H9 (cell line): Measurements from ENCODE around the gene COL23A1. TPM values are rescaled to one million over a fixed set of nuclear protein-coding genes. Genes with fewer than 3 reads are reported as not detected.
A peak's percentile ranks its signal among the peaks of the same experiment; 100 is the strongest.

Source experiments
- DNase-seq: peaks from one replicate; pipeline ENCODE4 v3.0.0-alpha.2; 2017
- H2AFZ ChIP-seq: one replicate; pipeline ENCODE4 v1.6.1; 2013; ENCODE audit warnings: mild to moderate bottlenecking, low read length, control low read depth, moderate library complexity
- H2AK5ac ChIP-seq: 2 replicates; pipeline ENCODE4 v1.6.1; 2013; ENCODE audit warnings: low read length, control low read depth, mixed read lengths; ENCODE audit not compliant: insufficient read length
- H2BK120ac ChIP-seq: one replicate; pipeline ENCODE4 v1.6.1; 2013; ENCODE audit warnings: low read depth, mild to moderate bottlenecking, low read length, control low read depth, inconsistent platforms; ENCODE audit not compliant: poor library complexity, severe bottlenecking
- H2BK12ac ChIP-seq: 2 replicates; pipeline ENCODE4 v1.6.1; 2013; ENCODE audit warnings: low read length, control low read depth, mixed read lengths, low read depth; ENCODE audit not compliant: insufficient read length
- H2BK15ac ChIP-seq: 2 replicates; pipeline ENCODE4 v1.6.1; 2013; ENCODE audit warnings: low read depth, low read length, control low read depth
- H2BK20ac ChIP-seq: one replicate; pipeline ENCODE4 v1.6.1; 2013; ENCODE audit warnings: low read depth, mild to moderate bottlenecking, low read length, control low read depth, inconsistent platforms; ENCODE audit not compliant: poor library complexity, severe bottlenecking
- H2BK5ac ChIP-seq: 2 replicates; pipeline ENCODE4 v1.6.1; 2013; ENCODE audit warnings: low read length, control low read depth, mixed read lengths; ENCODE audit not compliant: insufficient read length
- H3K14ac ChIP-seq: 2 replicates; pipeline ENCODE4 v1.6.1; 2013; ENCODE audit warnings: low read length, control low read depth; ENCODE audit not compliant: insufficient read depth
- H3K18ac ChIP-seq: 2 replicates; pipeline ENCODE4 v1.6.1; 2013; ENCODE audit warnings: low read depth, mild to moderate bottlenecking, mixed read lengths, low read length, control low read depth; ENCODE audit not compliant: insufficient read length
- H3K23ac ChIP-seq: 2 replicates; pipeline ENCODE4 v1.6.1; 2013; ENCODE audit warnings: low read length, control low read depth, mixed read lengths, low read depth; ENCODE audit not compliant: insufficient read length
- H3K23me2 ChIP-seq: 2 replicates; pipeline ENCODE4 v1.6.1; 2013; ENCODE audit warnings: low read depth, mild to moderate bottlenecking, mixed read lengths, low read length, control low read depth; ENCODE audit not compliant: insufficient read length, poor library complexity, severe bottlenecking
- H3K27ac ChIP-seq: 2 replicates; pipeline ENCODE4 v1.5.1; 2013; ENCODE audit warnings: low read length, control low read depth, mixed read lengths, low read depth; ENCODE audit not compliant: insufficient read length
- H3K27me3 ChIP-seq: 2 replicates; pipeline ENCODE4 v1.6.1; 2013; ENCODE audit warnings: low read length, control low read depth, inconsistent platforms; ENCODE audit not compliant: insufficient read depth
- H3K4ac ChIP-seq: 2 replicates; pipeline ENCODE4 v1.6.1; 2013; ENCODE audit warnings: low read depth, mild to moderate bottlenecking, control low read depth, inconsistent platforms, low read length, moderate library complexity
- H3K4me1 ChIP-seq: 2 replicates; pipeline ENCODE4 v1.6.1; 2013; ENCODE audit warnings: low read length, control low read depth, inconsistent platforms; ENCODE audit not compliant: insufficient read depth
- H3K4me2 ChIP-seq: 2 replicates; pipeline ENCODE4 v1.6.1; 2013; ENCODE audit warnings: low read length, control low read depth, mixed read lengths; ENCODE audit not compliant: insufficient read length, insufficient read depth
- H3K56ac ChIP-seq: 2 replicates; pipeline ENCODE4 v1.6.1; 2013; ENCODE audit warnings: low read depth, mild to moderate bottlenecking, mixed read lengths, low read length, control low read depth; ENCODE audit not compliant: insufficient read length
- H3K79me1 ChIP-seq: 2 replicates; pipeline ENCODE4 v1.6.1; 2013; ENCODE audit warnings: low read depth, mild to moderate bottlenecking, moderate library complexity, low read length, control low read depth, inconsistent platforms; ENCODE audit not compliant: insufficient read depth, poor library complexity, severe bottlenecking
- H3K79me2 ChIP-seq: 2 replicates; pipeline ENCODE4 v1.6.1; 2013; ENCODE audit warnings: low read length, control low read depth, inconsistent platforms; ENCODE audit not compliant: insufficient read depth
- H3K9ac ChIP-seq: 2 replicates; pipeline ENCODE4 v1.6.1; 2013; ENCODE audit warnings: low read length, control low read depth, mixed read lengths; ENCODE audit not compliant: insufficient read length; ENCODE audit errors: extremely low read depth
- H3K9me3 ChIP-seq: one replicate; pipeline ENCODE4 v1.6.1; 2013; ENCODE audit warnings: low read depth, low read length, inconsistent platforms; ENCODE audit not compliant: control insufficient read depth
- H3T11ph ChIP-seq: one replicate; pipeline ENCODE4 v1.6.1; 2013; ENCODE audit warnings: mild to moderate bottlenecking, low read length, control low read depth, inconsistent platforms
- H4K20me1 ChIP-seq: one replicate; pipeline ENCODE4 v1.6.1; 2013; ENCODE audit not compliant: control insufficient read depth, insufficient read length, insufficient read depth
- H4K5ac ChIP-seq: 2 replicates; pipeline ENCODE4 v1.6.1; 2013; ENCODE audit warnings: low read depth, mild to moderate bottlenecking, mixed read lengths, low read length, control low read depth; ENCODE audit not compliant: insufficient read length
- H4K8ac ChIP-seq: replicated peaks from 2 replicates; pipeline ENCODE4 v1.6.1; 2013; ENCODE audit warnings: low read length, control low read depth, mixed read lengths, low read depth; ENCODE audit not compliant: insufficient read length
- H4K91ac ChIP-seq: 2 replicates; pipeline ENCODE4 v1.6.1; 2013; ENCODE audit warnings: low read depth, mild to moderate bottlenecking, moderate library complexity, mixed read lengths, low read length, control low read depth; ENCODE audit not compliant: insufficient read length
- H3K27ac Mint-ChIP-seq, 3 experiments: 2 replicates in 2 of 3; 3 replicates in 1 of 3; pipeline ENCODE4 v1.8.0; 2020 to 2021; ENCODE audit warnings: mixed read lengths in 3 of 3, mild to moderate bottlenecking in 1 of 3, moderate library complexity in 1 of 3
- H3K27me3 Mint-ChIP-seq: 2 replicates; pipeline ENCODE4 v1.8.0; 2021; ENCODE audit warnings: low read depth, mild to moderate bottlenecking, moderate library complexity, mixed read lengths
- H3K36me3 Mint-ChIP-seq, 3 experiments: 2 replicates in 2 of 3; 3 replicates in 1 of 3; pipeline ENCODE4 v1.8.0; 2020 to 2021; ENCODE audit warnings: low read depth in 3 of 3, mixed read lengths in 3 of 3; ENCODE audit not compliant: insufficient read depth in 1 of 3
- H3K4me1 Mint-ChIP-seq, 2 experiments: 2 replicates each; pipeline ENCODE4 v1.8.0; 2020; ENCODE audit warnings: mixed read lengths in 2 of 2
- H3K4me3 Mint-ChIP-seq, 2 experiments: 2 replicates in 1 of 2; 3 replicates in 1 of 2; pipeline ENCODE4 v1.8.0; 2020 to 2021; ENCODE audit warnings: mild to moderate bottlenecking in 2 of 2, mixed read lengths in 2 of 2, moderate library complexity in 1 of 2
- H3K9me3 Mint-ChIP-seq, 2 experiments: 2 replicates in 1 of 2; 3 replicates in 1 of 2; pipeline ENCODE4 v1.8.0; 2020; ENCODE audit warnings: mild to moderate bottlenecking in 2 of 2, mixed read lengths in 2 of 2, moderate library complexity in 1 of 2
- WGBS: extraction: QIAGEN DNeasy Blood & Tissue Kit; methylation state at CpG from one replicate; pipeline ENCODE4 v1.1.7; 2013; ENCODE audit warnings: missing lambda C conversion rate, low lambda C conversion rate, mixed read lengths; ENCODE audit not compliant: insufficient read length; ENCODE audit errors: extremely low coverage; 5-methylcytosine and 5-hydroxymethylcytosine counted together
- total RNA-seq: library from RNA; stranded (reverse); gene quantifications from 2 replicates; pipeline ENCODE4 v1.2.1, GENCODE V29; 2021
- TF ChIP-seq, protein P1 (sequence below): fragments of 200-600 bp; sonication (generic); conservative IDR thresholded peaks from 3 replicates; pipeline ENCODE4 v1.8.0; 2021; ENCODE audit warnings: antibody characterized with exemption, mild to moderate bottlenecking

Gene COL23A1
- total RNA-seq, 1 experiment from 2014 or later, result 2.6 TPM

- no peak overlapping the region for H3K18ac ChIP-seq
- no peak overlapping the region for H2BK12ac ChIP-seq
- no peak overlapping the region for H3K23ac ChIP-seq
- no peak overlapping the region for H2BK15ac ChIP-seq
- peak overlapping the region in 1 of 3 experiments; percentile 56; a peak in 2 of 7 replicates for H3K27ac Mint-ChIP-seq
- TF ChIP-seq, protein P1, sequence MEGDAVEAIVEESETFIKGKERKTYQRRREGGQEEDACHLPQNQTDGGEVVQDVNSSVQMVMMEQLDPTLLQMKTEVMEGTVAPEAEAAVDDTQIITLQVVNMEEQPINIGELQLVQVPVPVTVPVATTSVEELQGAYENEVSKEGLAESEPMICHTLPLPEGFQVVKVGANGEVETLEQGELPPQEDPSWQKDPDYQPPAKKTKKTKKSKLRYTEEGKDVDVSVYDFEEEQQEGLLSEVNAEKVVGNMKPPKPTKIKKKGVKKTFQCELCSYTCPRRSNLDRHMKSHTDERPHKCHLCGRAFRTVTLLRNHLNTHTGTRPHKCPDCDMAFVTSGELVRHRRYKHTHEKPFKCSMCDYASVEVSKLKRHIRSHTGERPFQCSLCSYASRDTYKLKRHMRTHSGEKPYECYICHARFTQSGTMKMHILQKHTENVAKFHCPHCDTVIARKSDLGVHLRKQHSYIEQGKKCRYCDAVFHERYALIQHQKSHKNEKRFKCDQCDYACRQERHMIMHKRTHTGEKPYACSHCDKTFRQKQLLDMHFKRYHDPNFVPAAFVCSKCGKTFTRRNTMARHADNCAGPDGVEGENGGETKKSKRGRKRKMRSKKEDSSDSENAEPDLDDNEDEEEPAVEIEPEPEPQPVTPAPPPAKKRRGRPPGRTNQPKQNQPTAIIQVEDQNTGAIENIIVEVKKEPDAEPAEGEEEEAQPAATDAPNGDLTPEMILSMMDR, result no peak
- H3K4me1 ChIP-seq, result no peaks in the 10 kb centered on the region
- H3K36me3 Mint-ChIP-seq, result peaks cover 34 to 94% (median 84%) of the 10 kb centered on the region in 3 experiments; a peak in 6 of 7 replicates
- DNase-seq, result no peak
- no peak overlapping the region for H3K56ac ChIP-seq
- H3K4me3 Mint-ChIP-seq, result no peak overlapping the region
- no peak overlapping the region for H3K9ac ChIP-seq
- H4K5ac ChIP-seq, result no peak overlapping the region
- H3K79me1 ChIP-seq, result no peaks in the 10 kb centered on the region
- no peak overlapping the region for H3K4ac ChIP-seq
- H2BK20ac ChIP-seq, result no peak overlapping the region
- H3K4me1 Mint-ChIP-seq, result peaks cover 13 to 16% of the 10 kb centered on the region in 2 experiments
- no peaks in the 10 kb centered on the region for H3K79me2 ChIP-seq
- no peak overlapping the region for H4K8ac ChIP-seq
- no peak overlapping the region for H3K27ac ChIP-seq
- H3K27me3 Mint-ChIP-seq, result peaks cover 5% of the 10 kb centered on the region; the same call in 1 of the 2 replicates
- H4K91ac ChIP-seq, result no peak overlapping the region
- no peak overlapping the region for H2BK5ac ChIP-seq
- no peak overlapping the region for H3T11ph ChIP-seq
- no peak overlapping the region for H2AFZ ChIP-seq
- no peak overlapping the region for H2AK5ac ChIP-seq
- WGBS, result no CpG with 5 or more reads among the region's 5 CpGs
- no peak overlapping the region for H3K4me2 ChIP-seq
- no peak overlapping the region for H2BK120ac ChIP-seq
- no peaks in the 10 kb centered on the region for H3K9me3 ChIP-seq
- no peaks in the 10 kb centered on the region for H3K23me2 ChIP-seq
- no peaks in the 10 kb centered on the region for H3K9me3 Mint-ChIP-seq
- H4K20me1 ChIP-seq, result no peaks in the 10 kb centered on the region
- H3K27me3 ChIP-seq, result no peaks in the 10 kb centered on the region
- no peak overlapping the region for H3K14ac ChIP-seq
Measured at GRCh38 chr5:178216088-178216534, 374.1 kb downstream of the COL23A1 start.
